ENCODE data around the gene C1orf105.
"Not testable (repeated sequence)": the region's sequence is repeated elsewhere in the genome, so short reads cannot be mapped to it uniquely, and the experiment has no call there.

The C1orf105 gene

DNA sequence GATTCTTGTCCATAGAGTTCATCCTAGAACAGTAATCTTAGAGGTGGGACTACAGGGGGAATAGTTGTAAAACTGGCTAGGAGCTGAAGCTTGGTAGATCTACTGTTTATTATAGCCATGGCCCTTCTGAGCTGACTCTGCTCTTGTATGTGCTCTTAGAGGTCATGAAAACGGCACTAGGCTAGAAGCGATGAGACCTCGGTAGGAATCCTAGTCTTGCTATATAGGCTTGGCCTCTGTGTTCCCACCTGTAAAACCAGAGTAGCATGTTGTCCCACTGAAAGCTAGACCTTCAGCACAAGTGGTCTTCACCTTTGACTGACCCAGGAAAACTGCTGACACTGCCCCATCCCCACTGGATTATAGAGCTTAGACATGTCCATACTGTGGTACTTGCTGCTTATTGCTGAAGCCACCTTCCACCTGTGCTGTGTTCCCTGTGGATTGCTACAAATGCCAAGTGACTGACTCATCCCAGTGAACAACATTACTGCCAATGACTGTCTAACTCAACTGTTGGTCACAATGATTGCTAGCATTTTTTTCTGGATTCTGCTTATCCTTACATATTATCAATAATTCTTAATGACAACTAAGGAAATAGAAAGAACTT lies 46.4 kb downstream of the C1orf105 start:
- no peak for DNase-seq

GRCh38 chr1:172467446-172467845 lies 47.0 kb downstream of the C1orf105 start:
- no peak for DNase-seq

GRCh38 chr1:172468296-172468695 lies 47.8 kb downstream of the C1orf105 start:
- no peak for DNase-seq

DNA sequence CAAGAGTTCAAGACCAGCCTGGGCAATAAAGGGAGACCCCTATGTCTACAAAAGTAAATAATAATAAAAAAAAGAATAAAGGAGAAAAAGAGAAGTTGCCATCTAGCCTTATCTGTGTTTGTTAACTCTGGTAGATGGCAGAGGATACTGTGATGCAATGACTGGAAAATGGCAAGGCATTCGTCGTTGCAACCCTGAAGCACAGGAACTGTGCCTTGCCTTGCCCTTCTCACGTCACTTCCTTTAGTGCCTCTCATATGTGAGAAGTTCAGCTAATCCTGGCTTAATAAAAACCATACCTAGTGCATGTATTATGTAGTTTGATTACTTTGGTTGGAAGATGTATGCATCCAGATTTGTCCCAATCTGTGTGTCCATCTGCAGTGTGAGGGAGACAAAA lies 49.2 kb downstream of the C1orf105 start:
- no peak for DNase-seq

- DNase-seq, result no peak
Measured at GRCh38 chr1:172470149-172470548, 49.7 kb downstream of the C1orf105 start.

GRCh38 chr1:172471666-172472065 lies 51.2 kb downstream of the C1orf105 start:
- DNase-seq, result no peak

DNA sequence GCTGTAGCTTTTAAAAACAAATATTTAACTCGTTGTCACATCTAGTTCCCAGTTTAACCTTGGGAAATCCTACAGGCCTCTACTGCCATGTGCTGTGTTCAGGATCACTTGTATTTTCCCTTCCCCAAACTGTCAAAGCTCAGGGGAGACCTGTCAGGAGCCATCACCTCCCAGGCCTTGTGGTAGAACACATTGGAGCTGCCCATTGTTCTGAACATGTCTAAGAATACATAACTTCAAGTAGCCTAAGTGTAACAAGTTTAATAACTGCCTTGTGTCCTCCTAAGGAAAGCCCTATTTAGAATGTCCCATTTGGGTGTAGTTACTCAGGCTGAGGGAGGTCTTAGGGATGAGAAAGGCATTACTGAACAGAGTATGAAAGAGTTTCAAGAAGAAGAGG lies 52.0 kb downstream of the C1orf105 start:
- no peak for DNase-seq

- no peak for DNase-seq
Measured at GRCh38 chr1:172473302-172473701, 52.8 kb downstream of the C1orf105 start.

DNA sequence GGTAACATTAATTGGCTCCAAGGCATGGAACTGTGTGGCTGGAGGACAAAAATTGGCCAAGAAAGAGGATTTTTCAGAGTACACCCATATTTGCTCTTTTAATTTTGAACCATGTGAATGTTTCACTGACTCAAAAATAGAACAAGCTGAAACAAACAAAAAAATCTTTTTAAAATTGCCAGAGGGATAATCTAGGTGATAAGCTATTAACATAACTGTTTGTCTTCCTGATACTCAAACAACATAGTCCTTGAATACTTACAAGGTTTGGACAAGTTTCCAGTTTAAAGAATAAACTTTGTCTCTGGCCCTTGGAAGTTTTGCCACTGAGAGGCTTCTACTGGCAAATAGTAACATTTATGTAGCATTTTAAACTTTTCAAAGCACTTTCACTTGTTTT lies 53.4 kb downstream of the C1orf105 start:
- DNase-seq, result no peak

DNA sequence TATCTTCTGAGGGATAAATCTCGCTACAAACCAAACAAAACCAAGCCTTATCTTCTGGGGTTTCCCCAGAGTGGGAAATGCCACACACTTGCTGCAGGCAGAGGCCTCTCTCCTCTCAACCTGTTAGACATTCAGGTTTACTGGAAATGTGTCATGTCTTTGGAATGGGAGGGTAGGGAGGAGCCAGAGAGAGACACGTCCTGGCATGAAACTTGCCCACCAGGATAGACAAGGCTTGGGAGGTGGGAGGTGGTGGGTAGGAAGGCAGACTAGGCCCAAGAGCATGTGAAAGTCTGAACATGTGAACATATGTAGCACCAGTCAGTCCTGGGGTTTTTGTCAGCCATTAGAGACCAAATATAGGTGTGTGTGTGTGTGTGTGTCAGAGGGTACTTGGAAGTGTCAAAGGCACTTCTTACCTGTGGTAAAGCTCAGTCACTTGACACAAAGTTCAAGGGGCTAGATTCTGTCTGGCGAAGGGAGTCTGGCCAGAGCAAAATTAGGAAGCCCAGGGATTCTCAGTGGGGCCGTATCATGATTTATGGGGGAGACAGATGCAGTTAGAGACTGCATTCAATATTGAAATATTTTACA lies 55.8 kb downstream of the C1orf105 start:
- DNase-seq, result no peak

DNA sequence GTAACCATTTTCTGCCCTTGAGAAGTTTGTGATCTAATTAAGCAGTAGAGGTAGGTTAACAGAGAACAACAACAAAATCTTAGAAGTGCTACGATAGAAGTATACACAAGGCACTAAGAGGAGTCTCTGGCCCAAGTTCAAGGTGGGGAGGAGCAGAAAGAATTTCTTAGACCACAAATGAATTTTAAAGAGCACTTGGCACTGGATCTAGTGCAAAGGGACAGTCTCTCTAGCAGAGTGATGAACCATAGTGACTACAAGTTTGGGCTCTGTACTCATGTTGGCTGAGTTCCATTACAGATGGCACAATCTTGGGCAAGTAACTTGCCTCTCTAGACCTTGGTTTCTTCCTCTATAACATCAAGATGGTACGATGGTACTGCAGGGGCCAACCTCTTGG lies 56.7 kb downstream of the C1orf105 start:
- no peak for DNase-seq

DNA sequence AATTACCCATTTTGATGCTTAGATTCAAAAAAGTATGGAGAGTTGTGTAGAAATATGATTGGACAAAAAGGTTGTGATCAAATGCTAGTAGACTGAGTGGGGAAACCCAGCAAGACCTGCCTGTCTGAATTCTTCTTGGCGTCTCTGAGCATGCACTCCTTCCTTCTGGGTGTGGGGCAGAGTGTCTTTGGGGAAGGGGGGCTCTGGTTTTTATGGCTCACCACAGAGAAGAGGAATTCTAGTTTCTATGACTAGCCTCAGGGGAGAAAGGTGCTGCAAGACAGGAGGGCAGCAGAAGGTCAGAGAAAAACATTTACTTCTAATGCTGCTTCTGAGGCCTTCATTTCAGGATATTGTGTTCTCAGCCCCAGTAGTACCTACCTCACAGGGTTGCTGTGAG lies 57.3 kb downstream of the C1orf105 start:
- DNase-seq, result no peak

DNA sequence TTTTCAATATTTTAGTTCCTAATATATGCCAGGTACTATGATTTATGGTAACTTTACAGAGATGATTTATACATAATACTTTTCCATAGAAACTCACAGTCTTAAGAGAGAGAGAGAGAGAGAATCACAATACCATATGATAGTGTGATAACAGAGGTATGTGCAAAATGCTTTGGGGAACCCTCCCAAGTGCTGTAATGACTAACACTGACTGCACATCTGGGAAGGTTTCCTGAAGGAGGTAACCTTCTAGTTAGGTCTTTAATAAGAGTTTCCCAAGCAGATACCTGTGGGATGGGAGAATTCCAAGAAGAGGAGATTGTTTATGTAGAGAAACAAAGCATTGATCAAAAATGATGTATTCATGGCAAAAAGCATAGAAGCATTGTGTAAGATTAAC lies 58.0 kb downstream of the C1orf105 start:
- no peak for DNase-seq

GRCh38 chr1:172480431-172480830 lies 59.9 kb downstream of the C1orf105 start:
- no peak for DNase-seq

DNA sequence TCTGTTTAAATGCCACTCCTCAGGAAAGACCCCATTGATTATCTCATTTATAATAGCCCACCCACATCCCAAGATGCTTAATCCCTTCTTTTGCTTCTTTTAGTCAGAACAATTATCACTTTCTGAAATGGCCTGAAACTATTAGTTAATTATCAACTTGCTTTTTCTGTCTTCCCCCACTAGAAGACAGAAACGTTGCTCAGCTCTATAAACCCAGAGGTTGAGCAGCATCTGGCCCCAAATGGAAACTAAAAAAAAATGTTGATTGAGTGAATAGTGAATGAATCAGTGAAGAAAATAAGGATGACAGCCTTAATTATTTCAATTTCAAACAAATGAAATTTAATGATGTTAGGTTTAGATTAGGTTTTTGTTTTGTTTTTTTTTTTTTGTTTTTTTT lies 61.6 kb downstream of the C1orf105 start:
- DNase-seq, result no peak

GRCh38 chr1:172483448-172483847 lies 63.0 kb downstream of the C1orf105 start:
- no peak for DNase-seq

DNA sequence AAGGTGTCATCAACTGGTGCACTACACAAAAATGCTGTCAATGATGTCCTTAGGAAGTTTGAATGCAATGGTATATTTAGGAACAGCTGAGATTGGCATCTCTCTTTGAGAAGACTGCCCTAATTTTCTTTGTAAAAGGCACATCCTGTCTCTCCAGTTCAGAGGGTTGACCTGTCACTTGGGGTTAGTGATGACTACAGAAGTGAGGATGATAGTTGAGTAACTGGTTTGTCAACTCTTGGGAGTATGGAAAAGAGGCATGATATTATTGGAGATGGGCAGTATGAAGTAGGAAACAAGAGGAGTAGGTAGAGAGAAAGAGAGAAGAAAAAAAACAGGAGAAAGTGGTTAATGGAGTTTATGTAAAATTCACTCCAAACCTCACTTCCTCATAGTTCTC lies 63.8 kb downstream of the C1orf105 start:
- no peak for DNase-seq

DNA sequence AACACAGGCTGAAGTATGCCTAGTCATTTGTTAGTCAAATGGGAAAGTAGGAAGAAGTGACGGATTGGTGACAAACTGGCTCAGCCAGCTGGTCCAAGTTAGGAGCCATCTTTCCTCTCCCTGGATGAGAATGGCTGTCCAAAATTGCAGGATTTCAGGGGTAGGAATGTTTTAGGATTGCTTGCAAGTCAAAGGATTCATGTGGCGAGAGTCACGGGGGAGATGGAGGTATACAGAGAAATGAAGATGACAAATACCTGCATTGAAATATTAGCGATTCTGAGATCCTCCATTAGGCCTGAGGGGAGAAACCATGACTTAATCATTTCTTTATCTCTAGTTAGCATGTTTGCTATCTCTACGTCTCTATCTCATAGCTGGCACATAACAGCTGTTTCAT lies 65.1 kb downstream of the C1orf105 start:
- DNase-seq, result no peak

GRCh38 chr1:172486805-172487454 lies 66.4 kb downstream of the C1orf105 start:
- no peak for DNase-seq

- DNase-seq, result no peak
Measured at GRCh38 chr1:172487550-172487949, 67.1 kb downstream of the C1orf105 start.

GRCh38 chr1:172488393-172488792 lies 67.9 kb downstream of the C1orf105 start:
- no peak for DNase-seq

GRCh38 chr1:172489847-172490246 lies 69.4 kb downstream of the C1orf105 start:
- DNase-seq, result no peak

GRCh38 chr1:172492421-172492820 lies 71.9 kb downstream of the C1orf105 start:
- no peak for DNase-seq

DNA sequence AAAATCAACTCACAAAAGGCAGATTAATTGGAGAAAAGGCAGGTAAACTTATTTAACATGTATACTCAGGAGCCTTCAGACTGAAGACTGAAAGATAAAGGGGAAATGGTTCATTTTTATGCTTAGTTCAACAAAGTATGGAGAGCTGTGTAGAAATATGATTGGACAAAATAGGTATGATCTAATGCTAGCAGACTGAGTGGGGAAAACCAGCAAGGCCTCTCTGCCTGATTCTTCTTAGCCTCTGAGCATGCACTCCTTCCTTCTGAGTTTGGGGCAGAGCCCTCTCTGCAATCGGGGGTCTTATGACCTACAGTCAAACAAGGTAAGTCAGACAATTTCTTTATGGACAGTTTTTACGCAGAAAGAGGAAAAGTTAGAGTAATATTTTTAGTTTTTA lies 73.7 kb downstream of the C1orf105 start:
- DNase-seq, result no peak

GRCh38 chr1:172496127-172496526 lies 75.6 kb downstream of the C1orf105 start:
- DNase-seq, result not testable (repeated sequence)
